ENCODE data around the gene UBE2L3.

DNA sequence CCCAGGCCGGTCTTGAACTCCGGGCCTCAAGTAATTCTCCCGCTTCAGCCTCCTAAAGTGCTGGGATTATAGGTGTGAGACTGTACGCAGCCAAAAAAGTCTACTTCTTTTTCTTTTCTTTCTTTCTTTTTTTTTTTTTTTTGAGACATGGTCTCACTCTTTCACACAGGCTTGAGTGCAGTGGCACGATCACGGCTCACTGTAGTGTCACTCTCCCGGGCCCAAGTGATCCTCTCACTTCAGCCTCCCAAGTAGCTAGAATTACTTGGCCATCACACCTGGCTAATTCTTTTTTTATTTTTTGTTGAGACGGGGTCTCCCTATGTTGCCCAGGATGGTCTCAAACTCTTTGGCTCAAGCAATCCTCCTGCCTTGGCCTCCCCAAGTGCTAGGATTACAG, 3.6 kb upstream of the UBE2L3 start:
- TF ChIP-seq ZFP1 (CRISPR knock-in tag; IDR thresholded peaks at IDR 0.05) (no peak), EP300 (IDR thresholded peaks at IDR 0.05; ENCODE audit: low read depth in 2 of 2, low read length in 2 of 2) (no peak), EP300 (CRISPR knock-in tag; IDR thresholded peaks at IDR 0.05; ENCODE audit: borderline replicate concordance) (no peak), POLR2AphosphoS5 (IDR thresholded peaks at IDR 0.05; ENCODE audit: low read depth, low read length) (no peak), MAFF (IDR thresholded peaks at IDR 0.05; ENCODE audit: low read depth, low read length) (no peak), KMT2B (CRISPR knock-in tag; IDR thresholded peaks at IDR 0.05) (no peak), REST (IDR thresholded peaks at IDR 0.05; ENCODE audit: borderline replicate concordance in 1 of 2, low read depth in 1 of 2, low read length in 2 of 2) (no peak), CREBL2 (CRISPR knock-in tag; IDR thresholded peaks at IDR 0.05; ENCODE audit: borderline replicate concordance) (no peak), POLR2A (IDR thresholded peaks at IDR 0.05; ENCODE audit: insufficient read depth in 1 of 2, low read depth in 2 of 2, low read length in 2 of 2) (no peak), CTCF (CRISPR knock-in tag; IDR thresholded peaks at IDR 0.05) (no peak), TAF1 (CRISPR knock-in tag; IDR thresholded peaks at IDR 0.05) (no peak)
